Effector memory CD4-positive, alpha-beta T cell (primary cell): ENCODE results near the gene AGR2.

Source experiments
- DNase-seq, 3 donors: peaks; one replicate each; pipeline ENCODE4 v3.0.0-alpha.2; 2020
- H3K27ac ChIP-seq: 2 replicates; pipeline ENCODE4 v1.7.0; 2013; ENCODE audit warnings: mild to moderate bottlenecking, low read length, moderate library complexity; ENCODE audit not compliant: insufficient read depth, poor library complexity, severe bottlenecking
- H3K27me3 ChIP-seq: replicated peaks from 2 replicates; pipeline ENCODE4 v1.7.0; 2013; ENCODE audit warnings: mild to moderate bottlenecking, low read length; ENCODE audit not compliant: insufficient read depth, control insufficient read depth, poor library complexity, severe bottlenecking
- H3K36me3 ChIP-seq: 2 replicates; pipeline ENCODE4 v1.7.0; 2013; ENCODE audit warnings: mild to moderate bottlenecking, low read length, moderate library complexity; ENCODE audit not compliant: control insufficient read depth, insufficient read depth
- H3K4me1 ChIP-seq: 2 replicates; pipeline ENCODE4 v1.7.0; 2013; ENCODE audit warnings: low read length, mild to moderate bottlenecking; ENCODE audit not compliant: control insufficient read depth, insufficient read depth, poor library complexity, severe bottlenecking
- H3K4me3 ChIP-seq: 2 replicates; pipeline ENCODE4 v1.7.0; 2013; ENCODE audit warnings: low read length, low read depth, mild to moderate bottlenecking; ENCODE audit not compliant: insufficient read depth, poor library complexity, severe bottlenecking
- H3K9me3 ChIP-seq: 2 replicates; pipeline ENCODE4 v1.7.0; 2013; ENCODE audit warnings: mild to moderate bottlenecking, low read length, moderate library complexity; ENCODE audit not compliant: control insufficient read depth

AGR2 gene

GRCh38 chr7:16840094-16840493 is 35.3 kb upstream of the AGR2 start:
- Histone ChIP-seq H3K27ac (no peak overlapping the region), H3K4me1 (no peaks in the 10 kb centered on the region), H3K36me3 (no peaks in the 10 kb centered on the region), H3K9me3 (no peaks in the 10 kb centered on the region), H3K27me3 (no peaks in the 10 kb centered on the region), H3K4me3 (no peak overlapping the region)
- DNase-seq = no peak

GRCh38 chr7:16839646-16840045 is 34.8 kb upstream of the AGR2 start:
- Histone ChIP-seq H3K9me3 (no peaks in the 10 kb centered on the region), H3K4me1 (no peaks in the 10 kb centered on the region), H3K27me3 (no peaks in the 10 kb centered on the region), H3K27ac (no peak overlapping the region), H3K36me3 (no peaks in the 10 kb centered on the region), H3K4me3 (no peak overlapping the region)
- no peak for DNase-seq

GRCh38 chr7:16838891-16839290 is 34.1 kb upstream of the AGR2 start:
- Histone ChIP-seq H3K4me3 (no peak overlapping the region), H3K27ac (no peak overlapping the region), H3K9me3 (no peaks in the 10 kb centered on the region), H3K27me3 (no peaks in the 10 kb centered on the region), H3K4me1 (no peaks in the 10 kb centered on the region), H3K36me3 (no peaks in the 10 kb centered on the region)
- DNase-seq = no peak

GRCh38 chr7:16838386-16838785 is 33.6 kb upstream of the AGR2 start:
- no peak for DNase-seq
- Histone ChIP-seq H3K27me3 (no peaks in the 10 kb centered on the region), H3K4me3 (no peak overlapping the region), H3K27ac (no peak overlapping the region), H3K36me3 (no peaks in the 10 kb centered on the region), H3K4me1 (no peaks in the 10 kb centered on the region), H3K9me3 (no peaks in the 10 kb centered on the region)

- H3K4me1 ChIP-seq = no peaks in the 10 kb centered on the region
- no peak for DNase-seq
- H3K27ac ChIP-seq = no peak overlapping the region
- no peaks in the 10 kb centered on the region for H3K9me3 ChIP-seq
- H3K4me3 ChIP-seq = no peak overlapping the region
- H3K27me3 ChIP-seq = no peaks in the 10 kb centered on the region
- no peaks in the 10 kb centered on the region for H3K36me3 ChIP-seq
These were observed 31.7 kb upstream of the AGR2 start for GRCh38 chr7:16836481-16836880.

- no peak for DNase-seq
- H3K4me1 ChIP-seq = no peaks in the 10 kb centered on the region
- H3K27me3 ChIP-seq = no peaks in the 10 kb centered on the region
- H3K4me3 ChIP-seq = no peak overlapping the region
- no peaks in the 10 kb centered on the region for H3K9me3 ChIP-seq
- H3K36me3 ChIP-seq = no peaks in the 10 kb centered on the region
- no peak overlapping the region for H3K27ac ChIP-seq
These were observed 28.6 kb upstream of the AGR2 start for GRCh38 chr7:16833373-16833772.

- no peak overlapping the region for H3K4me3 ChIP-seq
- no peaks in the 10 kb centered on the region for H3K4me1 ChIP-seq
- no peak overlapping the region for H3K27ac ChIP-seq
- no peaks in the 10 kb centered on the region for H3K36me3 ChIP-seq
- no peaks in the 10 kb centered on the region for H3K27me3 ChIP-seq
- H3K9me3 ChIP-seq = no peaks in the 10 kb centered on the region
- no peak for DNase-seq
These were observed 21.3 kb upstream of the AGR2 start for GRCh38 chr7:16826060-16826459.

GRCh38 chr7:16822029-16822428 is 17.2 kb upstream of the AGR2 start:
- Histone ChIP-seq H3K27ac (no peak overlapping the region), H3K4me3 (no peak overlapping the region), H3K4me1 (no peaks in the 10 kb centered on the region), H3K36me3 (no peaks in the 10 kb centered on the region), H3K27me3 (no peaks in the 10 kb centered on the region), H3K9me3 (no peaks in the 10 kb centered on the region)
- no peak for DNase-seq

- H3K27ac ChIP-seq = no peak overlapping the region
- no peak for DNase-seq
- no peak overlapping the region for H3K4me3 ChIP-seq
- no peaks in the 10 kb centered on the region for H3K36me3 ChIP-seq
- H3K4me1 ChIP-seq = no peaks in the 10 kb centered on the region
- H3K9me3 ChIP-seq = no peaks in the 10 kb centered on the region
- no peaks in the 10 kb centered on the region for H3K27me3 ChIP-seq
These were observed 13.9 kb upstream of the AGR2 start for GRCh38 chr7:16818732-16819131.

- Histone ChIP-seq H3K4me3 (no peak overlapping the region), H3K4me1 (no peaks in the 10 kb centered on the region), H3K36me3 (no peaks in the 10 kb centered on the region), H3K9me3 (no peaks in the 10 kb centered on the region), H3K27ac (no peak overlapping the region), H3K27me3 (no peaks in the 10 kb centered on the region)
- DNase-seq = no peak
These were observed 12.7 kb upstream of the AGR2 start for GRCh38 chr7:16817536-16817935.

- Histone ChIP-seq H3K9me3 (no peaks in the 10 kb centered on the region), H3K36me3 (no peaks in the 10 kb centered on the region), H3K27me3 (no peaks in the 10 kb centered on the region), H3K4me1 (no peaks in the 10 kb centered on the region), H3K27ac (no peak overlapping the region), H3K4me3 (no peak overlapping the region)
- no peak for DNase-seq
These were observed 12.0 kb upstream of the AGR2 start for GRCh38 chr7:16816824-16817223.
